Stimulated activated CD4-positive, alpha-beta T cell treated with anti-CD3 and anti-CD28 coated beads, Interleukin-12 subunit alpha, Interleukin-12 subunit beta, amount 100 ng/mL, for 48 hours (primary cell): ENCODE results near the gene ANO1.

ENCODE experiments used
- DNase-seq, 3 donors: peaks; one replicate each; pipeline ENCODE4 v3.0.0-alpha.2; 2020; ENCODE audit warnings: low read depth in 2 of 3, low spot score in 1 of 3

The ANO1 gene

DNA sequence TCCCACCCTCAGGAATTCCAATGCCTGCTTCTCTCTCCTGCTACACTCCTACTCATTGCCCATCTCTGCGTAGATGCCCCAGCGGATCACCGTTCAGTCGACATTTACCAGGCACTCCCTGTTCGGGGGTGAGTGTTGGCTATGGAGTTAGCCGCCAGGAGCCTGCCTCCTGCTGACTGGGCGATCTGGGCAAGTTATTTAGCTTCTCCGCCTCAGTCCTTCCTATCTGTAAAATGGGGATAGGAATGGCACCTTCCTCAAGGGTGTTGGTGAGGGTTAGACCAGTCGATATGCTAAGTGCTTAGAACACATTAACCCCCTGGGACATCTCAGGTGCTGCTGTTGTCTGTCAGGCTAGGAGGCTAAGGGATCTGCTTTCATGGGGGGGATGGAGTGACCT lies 155.8 kb downstream of the ANO1 start:
- no peak for DNase-seq
